HepG2 (cell line): ENCODE results near the gene GNAI2. TPM values are rescaled to one million over a fixed set of nuclear protein-coding genes. Genes with fewer than 3 reads are reported as not detected.
A peak's percentile ranks its signal among the peaks of the same experiment; 100 is the strongest.

Experiments
- ATM ChIP-seq: fragments of 450-650 bp; IDR thresholded peaks from 2 replicates; pipeline ENCODE4 v1.7.1; 2017; ENCODE audit warnings: mild to moderate bottlenecking, borderline replicate concordance
- BATF2 ChIP-seq: sonication (generic); formaldehyde crosslinking; IDR thresholded peaks from 2 replicates; pipeline ENCODE4 v1.8.0; 2022; ENCODE audit warnings: mild to moderate bottlenecking, missing genetic modification reagents, moderate library complexity
- HMGXB4 ChIP-seq, 2 experiments: sonication (generic) in 1 of 2; formaldehyde crosslinking in 1 of 2; IDR thresholded peaks; 2 replicates each; pipeline versions ENCODE4 v1.4.0 to v1.6.1; 2018 to 2020; ENCODE audit warnings: missing genetic modification reagents in 2 of 2, borderline replicate concordance in 1 of 2, low read depth in 1 of 2, mild to moderate bottlenecking in 1 of 2, missing biosample characterization in 1 of 2
- IRF1 ChIP-seq: sonication (generic); formaldehyde crosslinking; IDR thresholded peaks from 2 replicates; pipeline ENCODE4 v1.4.0; 2020; ENCODE audit warnings: low read depth, mild to moderate bottlenecking, missing genetic modification reagents
- JUN ChIP-seq: sonication (generic); formaldehyde crosslinking; IDR thresholded peaks from 2 replicates; pipeline ENCODE4 v1.4.0; 2020; ENCODE audit warnings: mild to moderate bottlenecking, missing genetic modification reagents
- KMT2B ChIP-seq: IDR thresholded peaks from 2 replicates; pipeline ENCODE4 v1.6.1; 2016; ENCODE audit warnings: missing genetic modification reagents, missing compliant biosample characterization
- MEF2D ChIP-seq: sonication (generic); formaldehyde crosslinking; IDR thresholded peaks from 2 replicates; pipeline ENCODE4 v1.5.1; 2020; ENCODE audit warnings: mild to moderate bottlenecking, missing genetic modification reagents
- NFIB ChIP-seq: sonication (generic); formaldehyde crosslinking; IDR thresholded peaks from 2 replicates; pipeline ENCODE4 v1.9.0; 2021; ENCODE audit warnings: missing genetic modification reagents, mild to moderate bottlenecking, borderline replicate concordance
- NFKBIZ ChIP-seq: IDR thresholded peaks from 2 replicates; pipeline ENCODE4 v1.6.1; 2018; ENCODE audit warnings: missing genetic modification reagents, missing compliant biosample characterization
- NR2F2 ChIP-seq: IDR thresholded peaks from 2 replicates; pipeline ENCODE4 v1.6.1; 2012; ENCODE audit warnings: low read depth, inconsistent platforms, borderline replicate concordance
- PHF8 ChIP-seq: sonication (generic); formaldehyde crosslinking; IDR thresholded peaks from 2 replicates; pipeline ENCODE4 v1.5.0; 2020; ENCODE audit warnings: missing genetic modification reagents
- RFXAP ChIP-seq: sonication (generic); formaldehyde crosslinking; IDR thresholded peaks from 2 replicates; pipeline ENCODE4 v1.4.0; 2020; ENCODE audit warnings: missing genetic modification reagents, borderline replicate concordance
- RXRA ChIP-seq: sonication (generic); formaldehyde crosslinking; IDR thresholded peaks from 2 replicates; pipeline ENCODE4 v1.5.1; 2020; ENCODE audit warnings: missing genetic modification reagents
- SNAPC2 ChIP-seq: sonication (generic); formaldehyde crosslinking; IDR thresholded peaks from 2 replicates; pipeline ENCODE4 v1.8.1; 2022; ENCODE audit warnings: mild to moderate bottlenecking, missing genetic modification reagents
- TFDP2 ChIP-seq: sonication (generic); formaldehyde crosslinking; IDR thresholded peaks from 2 replicates; pipeline ENCODE4 v1.4.0; 2020; ENCODE audit warnings: missing genetic modification reagents
- ZC3H4 ChIP-seq: sonication (generic); formaldehyde crosslinking; IDR thresholded peaks from 2 replicates; pipeline ENCODE4 v1.4.0; 2020; ENCODE audit warnings: missing genetic modification reagents, borderline replicate concordance
- ZNF124 ChIP-seq: sonication (generic); formaldehyde crosslinking; IDR thresholded peaks from 2 replicates; pipeline ENCODE4 v1.4.0; 2020; ENCODE audit warnings: missing genetic modification reagents
- ZNF709 ChIP-seq: sonication (generic); formaldehyde crosslinking; IDR thresholded peaks from 2 replicates; pipeline ENCODE4 v1.5.0; 2020; ENCODE audit warnings: mild to moderate bottlenecking, missing genetic modification reagents
- polyA plus RNA-seq, 8 experiments: library from polyadenylated mRNA; depleted of rRNA in 3 of 8; stranded (reverse) in 7 of 8; unstranded in 1 of 8; fragments of >200 nt; fragmentation: Illumina TruSeq in 4 of 8; extraction: Trizol in 4 of 8; gene quantifications; 2 replicates each; pipeline versions ENCODE4 v1.2.1 to v1.2.3, GENCODE V29; 2011 to 2016; ENCODE audit warnings: low read depth in 4 of 8, missing spikeins in 1 of 8, mixed read lengths in 1 of 8; ENCODE audit not compliant: insufficient read depth in 1 of 8
- total RNA-seq, 5 experiments: library from RNA; depleted of rRNA; stranded (reverse); fragments of >200 nt; fragmentation: Illumina TruSeq; extraction: Trizol; gene quantifications; 2 replicates each; pipeline ENCODE4 v1.2.3, GENCODE V29; 2016; ENCODE audit warnings: low read depth in 1 of 5
- TF ChIP-seq, protein P1 (sequence below): sonication (generic); formaldehyde crosslinking; IDR thresholded peaks from 2 replicates; pipeline ENCODE4 v1.4.0; 2020; ENCODE audit warnings: missing genetic modification reagents, mild to moderate bottlenecking, borderline replicate concordance
- TF ChIP-seq, protein P2 (sequence below): sonication (generic); formaldehyde crosslinking; IDR thresholded peaks from 2 replicates; pipeline ENCODE4 v1.4.0; 2020; ENCODE audit warnings: missing genetic modification reagents, low read depth, mild to moderate bottlenecking, borderline replicate concordance

GNAI2 gene
- total and polyA plus RNA-seq, 2 of the 13 experiments (the other 11 are each of a cell fraction or from before 2014, with no cell fraction given): 51.1 to 66.2 TPM

DNA sequence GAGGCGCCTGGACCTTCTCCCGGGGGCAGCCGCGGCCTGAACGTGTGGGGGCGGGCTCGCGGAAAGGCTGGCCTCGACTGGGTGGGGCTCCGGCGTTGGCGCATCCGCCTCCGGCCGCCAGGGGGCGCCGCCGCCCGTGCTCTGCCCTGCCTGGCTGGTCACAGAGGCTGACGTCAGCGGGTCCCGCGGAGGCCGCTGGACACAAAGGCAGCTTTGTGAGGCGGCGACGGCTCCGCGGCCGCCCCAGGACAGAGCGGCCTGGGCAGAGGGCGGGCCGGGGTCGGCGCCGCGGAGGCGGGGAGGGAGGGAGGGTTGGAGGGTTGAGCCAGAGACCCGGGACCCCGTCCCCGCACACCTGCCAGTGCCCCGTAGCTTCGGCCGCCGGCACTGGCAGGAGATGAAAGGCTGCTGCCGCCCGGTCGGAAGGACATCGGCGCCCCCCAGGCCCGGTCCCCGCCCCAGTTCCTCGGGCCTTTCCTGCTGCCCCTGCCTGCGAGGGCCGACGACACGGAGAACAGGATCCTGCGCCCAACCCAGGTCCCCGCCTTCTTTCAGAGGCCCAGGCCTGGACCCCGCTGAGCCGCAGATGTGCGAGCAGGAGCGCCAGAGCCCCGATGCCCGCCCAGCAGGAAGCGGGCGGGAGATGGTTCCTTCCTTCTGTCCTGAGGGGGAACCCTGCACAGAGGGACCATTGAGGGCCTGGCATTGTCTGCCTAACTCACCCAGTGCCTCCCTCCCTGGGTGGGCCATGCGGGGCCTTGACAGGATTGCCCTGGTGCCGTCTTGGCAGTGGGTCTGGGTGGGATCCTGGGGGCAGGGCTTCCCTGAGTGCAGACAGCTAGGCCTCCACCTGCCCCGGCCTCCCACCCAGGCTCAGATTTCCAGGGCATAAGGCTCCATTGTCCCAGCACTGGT is 24.3 kb downstream of the GNAI2 start (continued):
- TF ChIP-seq HMGXB4 (CRISPR knock-in tag; IDR thresholded peaks at IDR 0.05; ENCODE audit: borderline replicate concordance in 1 of 2, low read depth in 1 of 2) (peak; percentile 74 to 88), JUN (CRISPR knock-in tag) (peak; percentile 94), ZC3H4 (CRISPR knock-in tag) (no peak), ZNF124 (CRISPR knock-in tag) (peak; percentile 15), ZNF709 (CRISPR knock-in tag) (peak; percentile 42), NFIB (0 out of 2 replicates have a peak, but pooled peaks have one; percentile 58), KMT2B (CRISPR knock-in tag) (no peak), RFXAP (peak; percentile 80), SNAPC2 (CRISPR knock-in tag) (peak; percentile 84; the same call in 1 of the 2 replicates), NR2F2 (no peak), RXRA (peak; percentile 93), NFKBIZ (no peak; the same call in 1 of the 2 replicates), TFDP2 (CRISPR knock-in tag) (peak; percentile 49), IRF1 (no peak), ATM (no peak), PHF8 (CRISPR knock-in tag) (peak; percentile 82), MEF2D (CRISPR knock-in tag) (no peak), BATF2 (no peak; the same call in 1 of the 2 replicates)
- TF ChIP-seq, protein P1, sequence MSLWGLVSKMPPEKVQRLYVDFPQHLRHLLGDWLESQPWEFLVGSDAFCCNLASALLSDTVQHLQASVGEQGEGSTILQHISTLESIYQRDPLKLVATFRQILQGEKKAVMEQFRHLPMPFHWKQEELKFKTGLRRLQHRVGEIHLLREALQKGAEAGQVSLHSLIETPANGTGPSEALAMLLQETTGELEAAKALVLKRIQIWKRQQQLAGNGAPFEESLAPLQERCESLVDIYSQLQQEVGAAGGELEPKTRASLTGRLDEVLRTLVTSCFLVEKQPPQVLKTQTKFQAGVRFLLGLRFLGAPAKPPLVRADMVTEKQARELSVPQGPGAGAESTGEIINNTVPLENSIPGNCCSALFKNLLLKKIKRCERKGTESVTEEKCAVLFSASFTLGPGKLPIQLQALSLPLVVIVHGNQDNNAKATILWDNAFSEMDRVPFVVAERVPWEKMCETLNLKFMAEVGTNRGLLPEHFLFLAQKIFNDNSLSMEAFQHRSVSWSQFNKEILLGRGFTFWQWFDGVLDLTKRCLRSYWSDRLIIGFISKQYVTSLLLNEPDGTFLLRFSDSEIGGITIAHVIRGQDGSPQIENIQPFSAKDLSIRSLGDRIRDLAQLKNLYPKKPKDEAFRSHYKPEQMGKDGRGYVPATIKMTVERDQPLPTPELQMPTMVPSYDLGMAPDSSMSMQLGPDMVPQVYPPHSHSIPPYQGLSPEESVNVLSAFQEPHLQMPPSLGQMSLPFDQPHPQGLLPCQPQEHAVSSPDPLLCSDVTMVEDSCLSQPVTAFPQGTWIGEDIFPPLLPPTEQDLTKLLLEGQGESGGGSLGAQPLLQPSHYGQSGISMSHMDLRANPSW (CRISPR knock-in tag): peak; percentile 48; the same call in 1 of the 2 replicates
- TF ChIP-seq, protein P2, sequence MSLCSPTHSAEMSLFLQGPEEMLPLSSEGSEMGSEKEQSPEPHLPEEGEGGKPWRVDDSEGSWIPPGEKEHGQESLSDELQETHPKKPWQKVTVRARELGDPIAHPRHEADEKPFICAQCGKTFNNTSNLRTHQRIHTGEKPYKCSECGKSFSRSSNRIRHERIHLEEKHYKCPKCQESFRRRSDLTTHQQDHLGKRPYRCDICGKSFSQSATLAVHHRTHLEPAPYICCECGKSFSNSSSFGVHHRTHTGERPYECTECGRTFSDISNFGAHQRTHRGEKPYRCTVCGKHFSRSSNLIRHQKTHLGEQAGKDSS (CRISPR knock-in tag): peak; percentile 10; the same call in 1 of the 2 replicates
